Measurements from ENCODE around the gene ZNF605. TPM values are rescaled to one million over a fixed set of nuclear protein-coding genes. Genes with fewer than 3 reads are reported as not detected.
A peak's percentile ranks its signal among the peaks of the same experiment; 100 is the strongest.

The ZNF605 gene
- total and polyA plus RNA-seq, 10 of the 15 experiments (the other 5 are each of a cell fraction or from before 2014, with no cell fraction given): 0.95 to 4.8 (median 2.5) TPM

GRCh38 chr12:132936163-132936562 is 19.9 kb downstream of the ZNF605 start (continued):
- TF ChIP-seq HSF1 (IDR thresholded peaks at IDR 0.05; ENCODE audit: low read depth, low read length): no peak
- TF ChIP-seq SPI1 (IDR thresholded peaks at IDR 0.05; ENCODE audit: borderline replicate concordance, insufficient read depth, low read depth, low read length): no peak
- no peak for TF ChIP-seq EED (IDR thresholded peaks at IDR 0.05; ENCODE audit: low read depth)
- no peak for TF ChIP-seq NBN (IDR thresholded peaks at IDR 0.05)
- TF ChIP-seq, protein P1, sequence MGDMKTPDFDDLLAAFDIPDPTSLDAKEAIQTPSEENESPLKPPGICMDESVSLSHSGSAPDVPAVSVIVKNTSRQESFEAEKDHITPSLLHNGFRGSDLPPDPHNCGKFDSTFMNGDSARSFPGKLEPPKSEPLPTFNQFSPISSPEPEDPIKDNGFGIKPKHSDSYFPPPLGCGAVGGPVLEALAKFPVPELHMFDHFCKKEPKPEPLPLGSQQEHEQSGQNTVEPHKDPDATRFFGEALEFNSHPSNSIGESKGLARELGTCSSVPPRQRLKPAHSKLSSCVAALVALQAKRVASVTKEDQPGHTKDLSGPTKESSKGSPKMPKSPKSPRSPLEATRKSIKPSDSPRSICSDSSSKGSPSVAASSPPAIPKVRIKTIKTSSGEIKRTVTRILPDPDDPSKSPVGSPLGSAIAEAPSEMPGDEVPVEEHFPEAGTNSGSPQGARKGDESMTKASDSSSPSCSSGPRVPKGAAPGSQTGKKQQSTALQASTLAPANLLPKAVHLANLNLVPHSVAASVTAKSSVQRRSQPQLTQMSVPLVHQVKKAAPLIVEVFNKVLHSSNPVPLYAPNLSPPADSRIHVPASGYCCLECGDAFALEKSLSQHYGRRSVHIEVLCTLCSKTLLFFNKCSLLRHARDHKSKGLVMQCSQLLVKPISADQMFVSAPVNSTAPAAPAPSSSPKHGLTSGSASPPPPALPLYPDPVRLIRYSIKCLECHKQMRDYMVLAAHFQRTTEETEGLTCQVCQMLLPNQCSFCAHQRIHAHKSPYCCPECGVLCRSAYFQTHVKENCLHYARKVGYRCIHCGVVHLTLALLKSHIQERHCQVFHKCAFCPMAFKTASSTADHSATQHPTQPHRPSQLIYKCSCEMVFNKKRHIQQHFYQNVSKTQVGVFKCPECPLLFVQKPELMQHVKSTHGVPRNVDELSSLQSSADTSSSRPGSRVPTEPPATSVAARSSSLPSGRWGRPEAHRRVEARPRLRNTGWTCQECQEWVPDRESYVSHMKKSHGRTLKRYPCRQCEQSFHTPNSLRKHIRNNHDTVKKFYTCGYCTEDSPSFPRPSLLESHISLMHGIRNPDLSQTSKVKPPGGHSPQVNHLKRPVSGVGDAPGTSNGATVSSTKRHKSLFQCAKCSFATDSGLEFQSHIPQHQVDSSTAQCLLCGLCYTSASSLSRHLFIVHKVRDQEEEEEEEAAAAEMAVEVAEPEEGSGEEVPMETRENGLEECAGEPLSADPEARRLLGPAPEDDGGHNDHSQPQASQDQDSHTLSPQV (IDR thresholded peaks at IDR 0.05): no peak

GRCh38 chr12:132926415-132926833 is 29.7 kb downstream of the ZNF605 start:
- no TSS peak for BruUV-seq (replicated peaks)
- Histone ChIP-seq H3K9ac (ENCODE audit: control insufficient read depth, insufficient read depth, low read length) (no peak overlapping the region), H3K4me2 (ENCODE audit: control insufficient read depth, insufficient read depth) (no peak overlapping the region), H2AFZ (ENCODE audit: control insufficient read depth, low read depth, low read length) (no peak overlapping the region), H3K27ac (ENCODE audit: control insufficient read depth, insufficient read depth) (no peak overlapping the region), H3K9me3 (replicated peaks; ENCODE audit: control insufficient read depth, insufficient read depth, low read length) (peaks cover 41% of the 10 kb centered on the region), H3K36me3 (ENCODE audit: control insufficient read depth in 2 of 2, insufficient read depth in 2 of 2, low read length in 1 of 2) (no peaks in the 10 kb centered on the region), H3K4me3 (no peak overlapping the region), H3K4me1 (ENCODE audit: control insufficient read depth, insufficient read depth, low read length) (no peaks in the 10 kb centered on the region), H4K20me1 (ENCODE audit: control insufficient read depth, insufficient read depth) (no peaks in the 10 kb centered on the region), H3K27me3 (replicated peaks in 1 of 2; ENCODE audit: control insufficient read depth in 2 of 2, insufficient read depth in 2 of 2, low read length in 1 of 2) (no peaks in the 10 kb centered on the region), H3K79me2 (ENCODE audit: control insufficient read depth, insufficient read depth, low read length) (no peaks in the 10 kb centered on the region)
- SMC1A ChIA-PET (ENCODE audit: uncharacterized antibody, unreplicated experiment): no interaction called here
- intact Hi-C loops (cut with micrococcal nuclease; ENCODE audit: unreplicated experiment) (no loop called here), in situ Hi-C loops (cut with MboI) (no loop called here)
- TF ChIP-seq, protein P2, sequence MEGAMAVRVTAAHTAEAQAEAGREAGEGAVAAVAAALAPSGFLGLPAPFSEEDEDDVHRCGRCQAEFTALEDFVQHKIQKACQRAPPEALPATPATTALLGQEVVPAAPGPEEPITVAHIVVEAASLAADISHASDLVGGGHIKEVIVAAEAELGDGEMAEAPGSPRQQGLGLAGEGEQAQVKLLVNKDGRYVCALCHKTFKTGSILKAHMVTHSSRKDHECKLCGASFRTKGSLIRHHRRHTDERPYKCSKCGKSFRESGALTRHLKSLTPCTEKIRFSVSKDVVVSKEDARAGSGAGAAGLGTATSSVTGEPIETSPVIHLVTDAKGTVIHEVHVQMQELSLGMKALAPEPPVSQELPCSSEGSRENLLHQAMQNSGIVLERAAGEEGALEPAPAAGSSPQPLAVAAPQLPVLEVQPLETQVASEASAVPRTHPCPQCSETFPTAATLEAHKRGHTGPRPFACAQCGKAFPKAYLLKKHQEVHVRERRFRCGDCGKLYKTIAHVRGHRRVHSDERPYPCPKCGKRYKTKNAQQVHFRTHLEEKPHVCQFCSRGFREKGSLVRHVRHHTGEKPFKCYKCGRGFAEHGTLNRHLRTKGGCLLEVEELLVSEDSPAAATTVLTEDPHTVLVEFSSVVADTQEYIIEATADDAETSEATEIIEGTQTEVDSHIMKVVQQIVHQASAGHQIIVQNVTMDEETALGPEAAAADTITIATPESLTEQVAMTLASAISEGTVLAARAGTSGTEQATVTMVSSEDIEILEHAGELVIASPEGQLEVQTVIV (IDR thresholded peaks at IDR 0.05; ENCODE audit: borderline replicate concordance, partially characterized antibody): no peak
- TF ChIP-seq POLR2A (IDR thresholded peaks at IDR 0.05; ENCODE audit: low read depth, low read length) (no peak), ZNF274 (IDR thresholded peaks at IDR 0.05; ENCODE audit: insufficient read depth, insufficient read length) (peak; percentile 93), KLF5 (IDR thresholded peaks at IDR 0.05; ENCODE audit: partially characterized antibody) (peak; percentile 62), ELK1 (IDR thresholded peaks at IDR 0.05; ENCODE audit: low read depth, low read length) (no peak), CBX5 (IDR thresholded peaks at IDR 0.05; ENCODE audit: low read depth) (peak; percentile 67; the same call in 1 of the 2 replicates)
- CTCF ChIA-PET: no interaction called here
- POLR2A ChIA-PET: no interaction called here
- FAIRE-seq (no peak), DNase-seq (ENCODE audit: low read depth, low spot score) (no peak), ATAC-seq (no peak)
- 91% methylated on average over 6 of the region's 6 CpGs for WGBS (ENCODE audit: insufficient coverage, insufficient replicate concordance, low lambda C conversion rate, missing lambda C conversion rate)
- RAD21 ChIA-PET (ENCODE audit: unreplicated experiment): no interaction called here

All from GM12878 (cell line).